ENCODE results near the gene ULBP2.

The ULBP2 gene

GRCh38 chr6:149941583-149942460, at the start of gene ULBP2:
Gene ULBP2, plus strand, starts transcription at chr6:149942014. Its CDS starts 59 bp downstream, at chr6:149942073.
- Histone ChIP-seq H3K36me3 (no peaks in the 10 kb centered on the region), H3K27ac (no peak within 1 kb of the TSS), H3K27me3 (ENCODE audit: insufficient read depth, low read depth, severe bottlenecking) (peaks cover 44% of the 10 kb centered on the region), H3K4me3 (ENCODE audit: low read depth, low read length) (peak within 1 kb of the TSS; percentile 46), H3K9me3 (ENCODE audit: severe bottlenecking) (no peaks in the 10 kb centered on the region)
- no peak for TF ChIP-seq CTCF (IDR thresholded peaks at IDR 0.05; ENCODE audit: low read depth, low read length)
- DNase-seq = peak; percentile 87

GRCh38 chr6:149895048-149895590, 46.7 kb upstream of the ULBP2 start:
- H3K9me3 ChIP-seq (ENCODE audit: severe bottlenecking) = no peaks in the 10 kb centered on the region
- H3K27ac ChIP-seq = no peak overlapping the region
- H3K4me3 ChIP-seq (ENCODE audit: low read depth, low read length) = no peak overlapping the region
- no peaks in the 10 kb centered on the region for H3K27me3 ChIP-seq (ENCODE audit: insufficient read depth, low read depth, severe bottlenecking)
- no peak for TF ChIP-seq CTCF (IDR thresholded peaks at IDR 0.05; ENCODE audit: low read depth, low read length)
- H3K36me3 ChIP-seq = no peaks in the 10 kb centered on the region
- DNase-seq = no peak

GRCh38 chr6:149895833-149896271, 46.0 kb upstream of the ULBP2 start:
- no peak overlapping the region for H3K4me3 ChIP-seq (ENCODE audit: low read depth, low read length)
- H3K36me3 ChIP-seq = no peaks in the 10 kb centered on the region
- TF ChIP-seq CTCF (IDR thresholded peaks at IDR 0.05; ENCODE audit: low read depth, low read length) = no peak
- H3K27ac ChIP-seq = no peak overlapping the region
- no peaks in the 10 kb centered on the region for H3K27me3 ChIP-seq (ENCODE audit: insufficient read depth, low read depth, severe bottlenecking)
- DNase-seq = no peak
- H3K9me3 ChIP-seq (ENCODE audit: severe bottlenecking) = no peaks in the 10 kb centered on the region

- Histone ChIP-seq H3K27ac (no peak overlapping the region), H3K4me3 (ENCODE audit: low read depth, low read length) (no peak overlapping the region), H3K36me3 (no peaks in the 10 kb centered on the region), H3K27me3 (ENCODE audit: insufficient read depth, low read depth, severe bottlenecking) (no peaks in the 10 kb centered on the region), H3K9me3 (ENCODE audit: severe bottlenecking) (no peaks in the 10 kb centered on the region)
- TF ChIP-seq CTCF (IDR thresholded peaks at IDR 0.05; ENCODE audit: low read depth, low read length) = no peak
- no peak for DNase-seq
These were observed 45.3 kb upstream of the ULBP2 start for GRCh38 chr6:149896491-149896890.

GRCh38 chr6:149897015-149897697, 44.7 kb upstream of the ULBP2 start:
- no peaks in the 10 kb centered on the region for H3K9me3 ChIP-seq (ENCODE audit: severe bottlenecking)
- H3K36me3 ChIP-seq = no peaks in the 10 kb centered on the region
- DNase-seq = no peak
- no peak overlapping the region for H3K4me3 ChIP-seq (ENCODE audit: low read depth, low read length)
- TF ChIP-seq CTCF (IDR thresholded peaks at IDR 0.05; ENCODE audit: low read depth, low read length) = no peak
- no peaks in the 10 kb centered on the region for H3K27me3 ChIP-seq (ENCODE audit: insufficient read depth, low read depth, severe bottlenecking)
- no peak overlapping the region for H3K27ac ChIP-seq
